CD14-positive monocyte (primary cell): ENCODE measurements around the gene PSMG4. TPM values are rescaled to one million over a fixed set of nuclear protein-coding genes. Genes with fewer than 3 reads are reported as not detected.

Experiments
- DNase-seq, 3 donors: peaks; one replicate each; pipeline ENCODE4 v3.0.0-alpha.2; 2011 to 2022
- H2AFZ ChIP-seq: 2 replicates; pipeline ENCODE4 v1.6.0; 2012; ENCODE audit warnings: mild to moderate bottlenecking, low read depth, low read length, inconsistent platforms; ENCODE audit not compliant: insufficient read depth, poor library complexity, severe bottlenecking
- H3K27ac ChIP-seq, 2 donors: 1 replicate in 1 of 2; 2 replicates in 1 of 2; pipeline ENCODE4 v1.5.1; 2012 to 2013; ENCODE audit warnings: low read length in 2 of 2, control low read depth in 1 of 2, inconsistent platforms in 1 of 2, low read depth in 1 of 2, mild to moderate bottlenecking in 1 of 2
- H3K27me3 ChIP-seq, 2 donors: one replicate each; pipeline versions ENCODE4 v1.6.0 to v1.6.1; 2011 to 2013; ENCODE audit warnings: low read length in 2 of 2; ENCODE audit not compliant: control insufficient read depth in 2 of 2, insufficient read depth in 2 of 2
- H3K36me3 ChIP-seq, 2 donors: replicated peaks in 1 of 2; 1 replicate in 1 of 2; 2 replicates in 1 of 2; pipeline versions ENCODE4 v1.5.1 to v1.6.1; 2012 to 2013; ENCODE audit warnings: low read length in 2 of 2, control low read depth in 1 of 2, inconsistent platforms in 1 of 2, mild to moderate bottlenecking in 1 of 2; ENCODE audit not compliant: insufficient read depth in 2 of 2, control insufficient read depth in 1 of 2
- H3K4me1 ChIP-seq, 2 donors: 1 replicate in 1 of 2; 2 replicates in 1 of 2; pipeline versions ENCODE4 v1.5.1 to v1.6.1; 2012 to 2013; ENCODE audit warnings: low read length in 2 of 2, control low read depth in 1 of 2, inconsistent platforms in 1 of 2, mild to moderate bottlenecking in 1 of 2, moderate library complexity in 1 of 2; ENCODE audit not compliant: insufficient read depth in 2 of 2, control insufficient read depth in 1 of 2
- H3K4me2 ChIP-seq: replicated peaks from 2 replicates; pipeline ENCODE3; 2012; ENCODE audit warnings: low read length, moderate library complexity, mild to moderate bottlenecking; ENCODE audit not compliant: poor library complexity, severe bottlenecking; ENCODE audit errors: extremely low read depth
- H3K4me3 ChIP-seq, 3 experiments: fragments of 200-600 bp in 1 of 3; sonication (generic) in 1 of 3; replicated peaks in 1 of 3; 1 replicate in 2 of 3; 2 replicates in 1 of 3; pipeline ENCODE4 v1.5.1; 2011 to 2013; ENCODE audit warnings: low read length in 3 of 3, mild to moderate bottlenecking in 3 of 3, control low read depth in 2 of 3, low read depth in 2 of 3, inconsistent platforms in 1 of 3, moderate library complexity in 1 of 3
- H3K79me2 ChIP-seq: 2 replicates; pipeline ENCODE4 v1.6.0; 2012; ENCODE audit warnings: mild to moderate bottlenecking, control low read depth, inconsistent platforms, low read length, moderate library complexity; ENCODE audit not compliant: insufficient read depth
- H3K9ac ChIP-seq: 2 replicates; pipeline ENCODE4 v1.6.0; 2017; ENCODE audit warnings: low read length, mild to moderate bottlenecking; ENCODE audit not compliant: insufficient read depth, poor library complexity, severe bottlenecking
- H3K9me3 ChIP-seq, 2 donors: replicated peaks in 1 of 2; 1 replicate in 1 of 2; 2 replicates in 1 of 2; pipeline versions ENCODE4 v1.5.1 to v1.6.1; 2012 to 2013; ENCODE audit warnings: low read length in 2 of 2, control low read depth in 1 of 2; ENCODE audit not compliant: control insufficient read depth in 1 of 2, insufficient read depth in 1 of 2
- H4K20me1 ChIP-seq: 2 replicates; pipeline ENCODE4 v1.6.0; 2012; ENCODE audit warnings: mild to moderate bottlenecking, low read length, control low read depth, moderate library complexity; ENCODE audit not compliant: insufficient read depth
- H3K27ac Mint-ChIP-seq, 7 donors: one replicate each; pipeline ENCODE4 v1.8.0; 2020; ENCODE audit warnings: mild to moderate bottlenecking in 7 of 7, mixed read lengths in 7 of 7, moderate library complexity in 6 of 7, inconsistent platforms in 2 of 7
- H3K27me3 Mint-ChIP-seq, 3 donors: one replicate each; pipeline ENCODE4 v1.8.0; 2021 to 2022; ENCODE audit warnings: low read depth in 3 of 3, mild to moderate bottlenecking in 3 of 3, mixed read lengths in 3 of 3, moderate library complexity in 3 of 3, inconsistent platforms in 1 of 3
- H3K36me3 Mint-ChIP-seq, 2 donors: one replicate each; pipeline ENCODE4 v1.8.0; 2020; ENCODE audit warnings: mixed read lengths in 2 of 2, inconsistent platforms in 1 of 2, mild to moderate bottlenecking in 1 of 2
- H3K4me1 Mint-ChIP-seq: one replicate; pipeline ENCODE4 v1.8.0; 2020; ENCODE audit warnings: mild to moderate bottlenecking, mixed read lengths
- H3K4me3 Mint-ChIP-seq, 2 donors: one replicate each; pipeline ENCODE4 v1.8.0; 2020; ENCODE audit warnings: mild to moderate bottlenecking in 2 of 2, mixed read lengths in 2 of 2, moderate library complexity in 1 of 2
- H3K9me3 Mint-ChIP-seq, 7 donors: one replicate each; pipeline ENCODE4 v1.8.0; 2020 to 2022; ENCODE audit warnings: mixed read lengths in 7 of 7, mild to moderate bottlenecking in 6 of 7, moderate library complexity in 6 of 7, inconsistent platforms in 2 of 7
- WGBS: methylation state at CpG from one replicate; pipeline ENCODE4 v1.1.5; 2013; ENCODE audit warnings: missing lambda C conversion rate; ENCODE audit not compliant: insufficient coverage; 5-methylcytosine and 5-hydroxymethylcytosine counted together
- intact Hi-C, 2 donors: fragments of 100-400 bp; cut with micrococcal nuclease; formaldehyde crosslinking; loops; one replicate each; pipeline versions ENCODE4 v1.15.0 to v1.15.1; 2023
- polyA plus RNA-seq, 3 donors: library from polyadenylated mRNA; depleted of rRNA in 1 of 3; unstranded in 2 of 3; stranded (reverse) in 1 of 3; fragments of 300-500 nt in 2 of 3; fragments of >200 nt in 1 of 3; fragmentation: Illumina TruSeq in 2 of 3; gene quantifications; 1 replicate in 2 of 3; 2 replicates in 1 of 3; pipeline ENCODE4 v1.2.3, GENCODE V29; 2012 to 2021
- TF ChIP-seq, protein P1 (sequence below): fragments of 200-600 bp; IDR thresholded peaks from one replicate; pipeline ENCODE4 v1.8.0; 2022; ENCODE audit warnings: antibody characterized with exemption, mild to moderate bottlenecking

The PSMG4 gene
- polyA plus RNA-seq, 3 donors, result 23.6 to 31.1 (median 27.9) TPM

DNA sequence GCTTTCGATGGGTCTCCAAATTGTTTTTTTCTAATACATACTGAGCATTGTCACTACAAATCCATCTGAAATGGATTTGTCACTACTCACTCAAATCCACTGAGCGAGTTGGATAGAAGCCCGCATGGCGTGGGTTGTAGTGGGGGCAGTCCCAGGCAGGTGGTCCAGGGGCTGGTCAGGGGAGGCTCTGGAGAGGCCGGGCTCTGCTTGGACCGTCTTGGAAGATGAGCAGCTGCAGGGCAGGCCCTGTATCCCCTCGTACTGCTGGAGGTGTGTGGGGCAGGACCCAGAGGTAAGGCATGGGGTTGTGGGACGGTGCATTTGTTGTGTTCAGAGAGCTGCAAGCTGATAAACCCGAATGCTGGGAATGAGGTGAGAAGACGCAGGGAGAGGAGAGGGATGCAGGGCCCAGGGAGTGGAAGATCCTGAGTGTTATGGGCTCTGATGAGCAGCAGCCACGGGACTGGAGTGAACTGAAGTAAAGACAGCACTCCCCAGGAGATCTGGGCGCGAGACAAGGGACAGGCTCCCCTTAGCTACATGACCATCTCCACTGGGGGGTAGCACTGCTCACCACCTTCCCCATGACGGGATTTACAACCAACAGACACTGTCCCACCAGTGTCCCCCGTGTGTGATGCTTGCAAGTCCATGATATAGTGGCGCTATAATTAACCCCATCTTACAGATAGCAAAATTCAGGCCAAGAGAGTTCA, 45.9 kb downstream of the PSMG4 start:
- H3K9me3 ChIP-seq, result no peaks in the 10 kb centered on the region
- no peak overlapping the region for H2AFZ ChIP-seq
- intact Hi-C loops, result no loop called here
- H3K27me3 ChIP-seq, result no peaks in the 10 kb centered on the region
- no peaks in the 10 kb centered on the region for H3K4me1 Mint-ChIP-seq
- no peaks in the 10 kb centered on the region for H3K36me3 Mint-ChIP-seq
- H3K79me2 ChIP-seq, result no peaks in the 10 kb centered on the region
- peaks cover 0 to 7% (median 3%) of the 10 kb centered on the region in 7 donors for H3K9me3 Mint-ChIP-seq
- TF ChIP-seq, protein P1, sequence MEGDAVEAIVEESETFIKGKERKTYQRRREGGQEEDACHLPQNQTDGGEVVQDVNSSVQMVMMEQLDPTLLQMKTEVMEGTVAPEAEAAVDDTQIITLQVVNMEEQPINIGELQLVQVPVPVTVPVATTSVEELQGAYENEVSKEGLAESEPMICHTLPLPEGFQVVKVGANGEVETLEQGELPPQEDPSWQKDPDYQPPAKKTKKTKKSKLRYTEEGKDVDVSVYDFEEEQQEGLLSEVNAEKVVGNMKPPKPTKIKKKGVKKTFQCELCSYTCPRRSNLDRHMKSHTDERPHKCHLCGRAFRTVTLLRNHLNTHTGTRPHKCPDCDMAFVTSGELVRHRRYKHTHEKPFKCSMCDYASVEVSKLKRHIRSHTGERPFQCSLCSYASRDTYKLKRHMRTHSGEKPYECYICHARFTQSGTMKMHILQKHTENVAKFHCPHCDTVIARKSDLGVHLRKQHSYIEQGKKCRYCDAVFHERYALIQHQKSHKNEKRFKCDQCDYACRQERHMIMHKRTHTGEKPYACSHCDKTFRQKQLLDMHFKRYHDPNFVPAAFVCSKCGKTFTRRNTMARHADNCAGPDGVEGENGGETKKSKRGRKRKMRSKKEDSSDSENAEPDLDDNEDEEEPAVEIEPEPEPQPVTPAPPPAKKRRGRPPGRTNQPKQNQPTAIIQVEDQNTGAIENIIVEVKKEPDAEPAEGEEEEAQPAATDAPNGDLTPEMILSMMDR, result no peak
- 94% methylated on average over 10 of the region's 16 CpGs for WGBS
- H3K4me3 ChIP-seq, result no peak overlapping the region
- no peak overlapping the region for H3K4me3 Mint-ChIP-seq
- DNase-seq, result no peak
- H3K4me2 ChIP-seq, result no peak overlapping the region
- no peaks in the 10 kb centered on the region for H4K20me1 ChIP-seq
- H3K27ac ChIP-seq, result no peak overlapping the region
- peaks cover 5 to 10% (median 8%) of the 10 kb centered on the region in 3 donors for H3K27me3 Mint-ChIP-seq
- peak overlapping the region in 1 of 7 donors; percentile 23 for H3K27ac Mint-ChIP-seq
- H3K4me1 ChIP-seq, result no peaks in the 10 kb centered on the region
- no peaks in the 10 kb centered on the region for H3K36me3 ChIP-seq
- H3K9ac ChIP-seq, result no peak overlapping the region

DNA sequence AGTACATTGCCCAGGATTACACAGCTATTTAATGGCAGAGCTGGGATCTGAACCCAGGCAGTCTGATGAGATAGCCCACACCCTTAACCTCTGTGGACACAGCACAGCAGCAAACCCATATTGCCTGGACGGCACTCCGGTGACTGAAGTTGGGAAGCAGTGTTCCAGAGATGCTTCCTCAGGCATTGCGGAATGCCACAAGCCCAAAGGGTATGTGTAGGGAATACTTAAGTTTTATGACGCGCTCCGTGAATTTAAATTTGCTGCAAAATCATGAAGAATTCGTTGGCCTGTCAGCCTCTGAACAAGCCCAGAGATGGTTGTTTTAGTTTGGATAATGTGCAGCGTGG, 46.4 kb downstream of the PSMG4 start:
- H3K36me3 Mint-ChIP-seq, result no peaks in the 10 kb centered on the region
- H3K4me1 ChIP-seq, result no peaks in the 10 kb centered on the region
- no peak for DNase-seq
- H3K4me1 Mint-ChIP-seq, result no peaks in the 10 kb centered on the region
- no peaks in the 10 kb centered on the region for H3K27me3 ChIP-seq
- peaks cover 5 to 10% (median 8%) of the 10 kb centered on the region in 3 donors for H3K27me3 Mint-ChIP-seq
- no peak overlapping the region for H3K9ac ChIP-seq
- no peaks in the 10 kb centered on the region for H3K36me3 ChIP-seq
- no peak overlapping the region for H3K27ac Mint-ChIP-seq
- H3K9me3 ChIP-seq, result no peaks in the 10 kb centered on the region
- no peak overlapping the region for H3K4me2 ChIP-seq
- no peak overlapping the region for H3K27ac ChIP-seq
- H3K79me2 ChIP-seq, result no peaks in the 10 kb centered on the region
- TF ChIP-seq, protein P1, result no peak
- no peaks in the 10 kb centered on the region for H4K20me1 ChIP-seq
- no peak overlapping the region for H2AFZ ChIP-seq
- H3K4me3 ChIP-seq, result no peak overlapping the region
- H3K4me3 Mint-ChIP-seq, result no peak overlapping the region
- WGBS, result 97% methylated on average over 6 of the region's 8 CpGs
- intact Hi-C loops, result no loop called here
- peaks cover 0 to 7% (median 3%) of the 10 kb centered on the region in 7 donors for H3K9me3 Mint-ChIP-seq
